NK-92 (cell line): Measurements from ENCODE around the gene CD28.
A peak's percentile ranks its signal among the peaks of the same experiment; 100 is the strongest.

Experiments used
- DNase-seq: peaks from one replicate; lab custom pipeline; 2025; ENCODE audit not compliant: unreplicated experiment; lab: John Stamatoyannopoulos, UW

CD28 gene

DNA sequence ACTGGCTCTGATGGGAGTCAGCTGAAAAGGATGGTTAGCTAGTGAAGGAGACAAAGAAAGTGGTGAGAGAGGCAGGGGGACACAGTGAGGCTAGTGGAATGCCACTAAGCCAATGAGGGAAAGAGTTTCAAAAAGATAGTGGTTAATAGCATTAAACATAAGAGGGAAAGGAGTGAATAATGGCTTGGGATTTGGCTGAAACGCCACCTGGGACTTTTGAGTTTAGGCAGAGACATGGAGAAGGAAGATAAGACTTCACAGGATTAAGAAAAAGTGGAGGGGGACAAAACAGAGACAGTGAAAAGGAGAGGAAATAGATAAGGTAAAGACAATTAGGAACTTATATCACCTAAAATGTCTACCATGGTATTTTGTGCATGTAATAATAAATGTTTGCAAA, 6.9 kb downstream of the CD28 start:
- DNase-seq = no peak

DNA sequence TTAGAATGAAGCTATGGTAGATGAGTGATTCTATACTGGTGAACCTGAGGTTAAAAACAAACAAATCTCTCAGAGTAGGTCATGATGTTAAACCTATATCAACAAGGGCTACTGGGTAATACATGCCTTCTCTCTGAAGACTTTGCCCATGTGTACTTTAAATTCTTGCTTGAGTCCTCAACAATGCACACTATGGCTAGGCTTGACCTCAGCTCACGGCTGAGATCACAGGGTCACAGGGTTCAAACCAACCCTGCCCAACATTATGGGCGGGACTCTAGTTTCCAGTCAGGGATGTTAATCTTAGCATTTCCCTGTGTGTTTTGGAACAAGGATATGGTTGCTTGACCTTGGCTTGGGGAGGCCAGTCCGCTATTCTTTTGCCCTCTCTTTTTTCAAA, 7.7 kb downstream of the CD28 start:
- no peak for DNase-seq

DNA sequence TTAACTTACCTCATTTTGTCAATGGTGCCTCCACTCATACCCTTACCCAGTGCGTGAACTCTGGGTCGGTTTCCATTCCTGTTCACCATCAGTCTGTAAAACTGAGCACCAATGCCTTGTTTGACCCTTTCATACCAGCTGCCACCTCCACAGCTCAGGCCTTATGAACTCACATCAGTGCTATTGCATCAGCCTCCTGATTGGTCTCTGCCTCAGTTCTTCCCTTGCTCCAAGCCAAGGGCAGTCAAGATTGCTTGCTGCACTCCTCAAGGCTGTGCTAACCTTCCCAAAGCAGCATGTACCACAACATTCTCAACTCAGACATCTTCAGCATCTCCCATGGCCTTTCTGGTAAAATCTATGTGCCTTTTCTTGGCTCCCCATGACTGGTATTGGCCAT, 9.3 kb downstream of the CD28 start:
- DNase-seq = no peak

DNA sequence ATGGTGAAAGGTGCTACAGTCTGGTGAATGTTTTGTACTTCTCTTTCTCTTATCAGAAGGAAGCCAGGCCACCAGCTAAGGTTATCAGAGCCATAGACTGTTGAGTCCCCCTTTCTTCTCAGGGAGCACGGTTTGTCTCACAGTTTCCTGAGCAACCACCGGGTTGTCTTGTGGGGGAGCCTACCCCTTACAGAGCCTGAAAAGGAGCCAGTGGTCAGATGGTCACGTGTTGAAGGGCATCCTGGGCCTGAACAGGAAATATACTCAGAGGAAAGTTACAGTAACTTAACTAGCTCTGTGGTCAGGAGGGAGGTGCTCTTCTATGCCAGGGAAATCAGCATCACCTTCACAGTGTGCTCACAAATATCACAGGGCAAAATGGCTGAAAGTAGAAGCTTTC, 11.6 kb downstream of the CD28 start:
- DNase-seq = peak; percentile 34

DNA sequence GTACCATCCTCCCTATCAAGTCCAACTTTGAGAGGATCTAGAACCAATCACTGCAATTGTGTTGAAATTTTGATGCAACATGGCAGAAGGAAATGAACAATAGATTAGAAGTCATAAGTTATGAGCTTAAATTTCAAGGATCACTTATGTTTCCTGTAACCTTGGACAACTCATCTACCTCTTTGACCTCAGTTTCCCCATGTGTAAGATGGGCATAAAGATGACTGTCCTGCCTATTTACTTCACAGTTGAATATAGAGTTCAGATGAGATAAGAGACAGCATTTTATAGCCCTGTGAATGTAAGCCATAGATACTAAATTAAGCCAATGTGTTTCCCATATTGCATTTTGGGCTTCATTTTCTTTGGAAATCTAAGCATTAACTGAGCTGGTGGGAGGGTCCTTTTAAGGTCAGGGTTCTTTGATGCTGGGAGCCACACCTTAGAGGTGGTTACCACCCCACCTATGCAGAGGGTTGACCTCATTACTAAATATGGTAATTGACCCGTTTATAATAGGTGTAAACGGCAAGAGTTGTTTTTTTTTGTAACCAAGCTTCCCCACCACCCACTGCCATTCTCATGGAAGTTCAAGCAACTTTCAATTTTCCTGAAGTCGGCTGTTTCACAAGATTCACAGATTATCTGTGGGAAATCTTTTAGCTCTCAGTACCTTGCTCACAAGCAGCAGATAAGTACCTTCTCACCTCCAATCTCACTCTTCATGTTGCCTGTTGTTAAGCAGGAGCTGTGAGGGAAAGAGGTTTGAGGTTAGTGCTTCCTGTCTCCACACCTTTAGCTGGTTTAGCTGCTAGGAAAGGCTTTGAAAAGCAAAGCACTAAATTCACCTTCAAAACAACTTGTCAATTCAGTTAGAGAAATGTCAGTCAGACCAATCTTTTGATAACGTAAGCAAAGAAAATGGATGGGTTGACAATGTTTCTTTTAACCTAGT, 13.3 kb downstream of the CD28 start:
- no peak for DNase-seq

DNA sequence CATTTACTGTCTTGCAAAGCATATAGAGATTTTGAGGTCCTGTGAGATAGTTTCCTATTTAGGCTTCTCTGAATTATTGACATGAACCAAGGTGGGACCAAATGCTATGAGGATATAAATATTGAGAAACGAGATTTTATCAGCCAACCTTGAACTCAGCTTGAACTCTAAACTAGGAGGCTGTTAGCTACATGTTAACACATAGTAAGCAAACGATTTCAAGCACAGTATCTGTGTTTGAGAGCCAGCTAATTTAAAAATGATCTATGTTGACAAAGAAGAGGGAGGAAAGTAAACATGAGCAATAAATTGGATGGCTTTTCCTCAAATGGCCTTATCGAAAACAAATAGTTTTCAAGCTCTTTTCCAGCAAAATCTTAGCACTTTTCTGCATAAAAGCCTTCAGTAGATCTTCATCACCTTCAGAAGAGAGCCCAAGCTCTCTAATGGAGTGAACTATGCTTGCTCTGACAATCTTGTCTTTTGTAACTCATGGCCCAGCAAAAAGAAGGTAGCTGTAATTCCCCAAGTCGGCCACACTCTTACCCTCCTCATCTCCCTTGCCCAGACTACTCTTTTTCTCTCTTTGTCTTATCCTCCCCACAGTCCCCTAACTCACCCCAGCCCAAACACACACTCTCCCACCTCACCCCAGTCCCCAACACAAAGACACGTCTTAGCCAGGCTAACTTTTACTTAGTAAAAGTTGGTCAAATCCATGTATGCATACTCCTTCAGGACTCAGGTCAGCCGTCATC, 14.7 kb downstream of the CD28 start:
- no peak for DNase-seq

DNA sequence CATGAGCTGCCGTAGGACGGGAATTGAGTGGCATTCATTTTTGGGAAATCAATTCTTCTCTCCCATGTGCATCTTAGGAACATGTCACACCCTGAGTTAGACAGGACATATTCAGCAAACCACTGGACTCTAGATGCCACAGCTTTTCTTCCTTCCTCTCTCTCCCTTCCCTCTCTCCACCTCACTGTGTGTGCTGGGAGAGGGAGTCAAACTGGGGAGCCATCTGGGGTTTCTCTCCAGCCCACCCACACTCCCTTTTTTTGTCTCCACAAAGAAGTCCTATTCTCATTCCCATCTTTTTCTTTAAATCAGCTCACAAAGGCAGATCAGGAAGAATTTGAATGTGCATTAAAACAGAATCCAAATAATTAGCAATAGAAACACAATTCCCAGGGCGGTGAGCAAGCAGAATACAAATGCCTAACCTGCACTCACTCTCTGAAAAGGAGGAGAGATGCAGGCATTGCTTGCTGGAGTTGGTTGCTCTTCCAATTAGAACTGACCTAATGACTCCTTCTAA, 15.4 kb downstream of the CD28 start:
- no peak for DNase-seq

DNA sequence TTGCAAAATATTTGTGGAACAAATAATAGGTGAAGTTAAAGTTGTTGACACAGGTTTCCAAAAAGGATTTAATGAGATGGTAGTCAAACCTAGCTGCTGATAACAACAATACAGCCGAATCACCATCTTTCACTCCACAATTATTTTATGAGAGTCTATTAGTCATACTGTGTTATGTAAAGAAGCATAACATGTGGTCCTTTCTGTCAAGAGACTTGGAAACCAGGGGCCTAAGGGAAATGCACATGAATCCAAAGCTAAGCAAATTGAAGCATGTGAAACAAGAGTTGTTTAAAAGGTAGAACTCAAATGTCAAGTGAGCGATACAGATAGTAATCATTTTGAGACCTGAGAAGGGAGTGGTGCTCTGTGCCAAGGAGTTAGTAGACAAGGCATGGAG, 16.0 kb downstream of the CD28 start:
- DNase-seq = no peak

DNA sequence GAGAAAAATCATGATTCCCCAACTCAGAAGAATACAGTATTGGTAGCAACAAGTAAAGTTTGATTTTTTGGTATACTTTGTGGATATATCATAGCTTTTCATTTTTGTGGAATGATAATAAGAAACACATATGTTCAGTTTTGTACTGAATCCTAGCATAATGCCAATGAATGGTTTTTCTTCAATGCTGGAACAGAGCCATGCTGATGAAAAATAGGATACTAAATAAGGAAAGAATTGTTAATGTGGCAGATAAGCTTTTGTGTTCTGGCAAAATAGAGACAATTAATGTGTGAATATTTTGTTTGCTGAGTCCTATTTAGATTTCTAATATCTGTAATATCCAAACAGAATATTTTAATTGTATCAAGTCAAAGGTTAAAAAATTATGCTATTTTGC, 21.9 kb downstream of the CD28 start:
- DNase-seq = no peak

DNA sequence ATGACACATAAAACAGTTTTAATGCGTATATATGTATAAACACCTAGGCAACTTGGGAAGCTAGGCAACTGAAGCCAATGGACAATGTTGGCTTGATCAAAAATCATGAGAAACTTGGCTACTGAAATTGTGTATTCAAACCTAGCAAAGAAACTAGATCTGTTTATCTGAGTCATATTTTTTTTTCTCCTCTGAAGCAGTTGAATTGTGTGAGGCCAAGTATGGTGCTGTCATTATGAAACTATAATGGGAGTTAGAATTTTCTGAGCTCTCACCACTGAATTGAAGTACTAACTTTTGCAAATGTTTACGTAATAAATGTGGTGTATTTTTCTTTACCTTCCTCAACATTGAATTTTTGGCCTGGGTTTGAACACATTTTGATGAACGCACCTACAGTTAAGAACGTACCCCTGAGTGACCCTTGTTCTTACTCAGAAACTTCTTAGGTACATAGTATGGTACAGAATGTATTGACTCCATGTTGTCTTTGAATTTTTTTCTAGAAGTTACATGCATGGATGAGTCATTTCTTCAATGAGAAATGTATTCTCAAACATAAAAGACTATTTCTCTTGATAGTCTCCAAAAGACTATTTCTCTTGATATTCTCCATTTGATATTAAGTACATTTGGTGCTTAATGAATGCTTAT, 23.8 kb downstream of the CD28 start:
- DNase-seq = no peak

DNA sequence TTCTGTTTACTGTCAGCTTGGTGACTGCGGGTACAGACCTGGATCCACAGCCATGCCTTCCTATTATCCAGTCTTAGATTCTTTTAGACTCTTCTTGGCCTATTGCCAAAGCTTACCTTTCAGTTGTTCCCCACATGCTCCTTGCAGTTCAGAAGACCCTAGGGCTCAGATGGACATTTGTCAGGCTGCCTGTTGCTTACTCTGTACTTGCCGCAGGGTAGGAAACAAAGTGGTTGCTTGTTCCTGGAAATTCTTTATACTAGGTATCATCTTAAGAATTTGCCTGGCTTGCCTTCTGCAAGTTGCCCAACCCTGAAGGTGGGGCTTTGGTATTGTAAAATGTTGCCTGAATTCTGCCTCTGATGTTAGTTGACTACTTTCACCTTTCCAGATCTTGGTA, 24.4 kb downstream of the CD28 start:
- no peak for DNase-seq

DNA sequence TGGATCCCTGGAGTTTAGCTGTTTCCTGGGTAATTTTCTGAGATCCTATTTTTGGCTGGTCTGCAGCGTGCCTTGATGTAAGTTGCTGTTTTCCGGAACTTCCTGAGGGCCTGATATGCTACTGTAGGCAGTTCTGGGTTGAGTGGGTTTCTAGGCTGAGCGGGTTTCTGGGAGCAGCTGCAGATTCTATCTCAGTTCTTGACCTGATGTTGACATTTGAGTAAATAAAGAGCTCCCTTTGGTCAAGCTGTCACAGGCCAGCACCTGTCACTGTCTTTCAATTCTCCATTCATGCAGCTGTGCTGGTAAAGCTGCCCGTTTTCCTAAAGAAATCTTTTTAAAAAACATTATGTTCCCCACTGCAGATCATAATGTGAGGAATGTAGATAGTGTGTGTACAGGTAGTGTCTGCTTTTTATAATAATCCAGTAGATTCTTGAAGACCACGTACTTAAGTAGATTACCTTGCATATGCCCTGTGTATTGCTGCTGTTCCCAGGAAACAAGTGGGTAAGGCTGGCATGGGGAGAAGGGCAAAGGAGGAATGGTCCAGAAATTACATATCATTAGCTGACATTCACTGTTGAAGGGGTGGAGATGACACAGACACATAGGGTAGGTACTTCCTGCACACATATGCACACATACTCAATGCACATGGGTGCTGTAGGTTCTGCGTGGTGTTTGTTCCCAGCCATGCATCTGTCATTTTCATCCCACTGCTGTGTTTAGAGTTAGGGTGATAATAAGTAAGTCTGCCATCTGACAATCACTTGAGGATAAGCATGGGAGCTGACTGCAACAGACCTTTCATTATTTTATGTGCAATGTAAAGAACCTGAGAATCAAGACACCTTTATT, 25.9 kb downstream of the CD28 start:
- DNase-seq = no peak

DNA sequence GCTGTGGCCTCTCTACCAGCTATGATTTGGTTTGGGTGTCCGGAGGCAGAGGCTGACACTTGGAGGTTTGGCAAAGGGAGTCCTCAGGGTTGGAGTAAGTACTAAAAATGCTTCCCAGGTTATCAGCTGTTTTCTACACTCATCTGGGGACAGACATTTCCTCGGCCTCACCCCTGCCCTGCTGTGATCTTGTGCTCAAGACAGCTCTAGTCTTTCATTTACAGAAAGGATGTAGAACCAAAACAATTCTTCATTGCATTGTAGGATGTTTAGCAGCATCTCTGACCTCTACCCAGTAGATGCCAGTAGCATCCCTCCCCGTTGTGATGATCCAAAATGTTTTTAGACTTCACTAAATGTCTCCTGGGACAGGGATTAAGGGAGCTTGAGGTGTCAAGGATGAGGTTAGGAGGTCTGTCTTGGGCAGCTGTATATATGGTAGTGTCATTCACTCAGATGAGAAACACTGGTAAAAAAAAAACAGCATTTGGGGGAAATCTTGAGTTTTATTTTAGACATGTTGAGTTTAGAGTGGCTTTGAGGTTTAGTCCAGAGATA, 26.6 kb downstream of the CD28 start:
- no peak for DNase-seq

DNA sequence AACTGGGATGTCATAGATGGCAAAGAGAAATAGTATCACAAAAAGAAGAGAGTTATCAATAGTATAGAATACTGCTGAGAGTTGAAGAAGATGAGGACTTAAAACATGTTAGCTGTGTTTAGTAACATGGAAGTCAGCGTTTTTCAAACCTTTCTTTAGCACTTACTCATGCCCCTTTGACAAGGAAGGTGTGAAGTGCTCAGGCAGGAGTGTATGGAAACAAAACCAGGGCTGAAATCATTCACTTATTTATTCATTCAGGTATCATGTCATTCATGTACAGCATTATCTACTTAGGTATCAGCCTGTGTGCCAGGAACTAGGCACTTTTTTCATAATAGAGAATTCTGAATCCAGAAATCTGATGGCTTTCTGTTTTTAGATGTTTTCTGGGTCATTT, 27.2 kb downstream of the CD28 start:
- DNase-seq = no peak

DNA sequence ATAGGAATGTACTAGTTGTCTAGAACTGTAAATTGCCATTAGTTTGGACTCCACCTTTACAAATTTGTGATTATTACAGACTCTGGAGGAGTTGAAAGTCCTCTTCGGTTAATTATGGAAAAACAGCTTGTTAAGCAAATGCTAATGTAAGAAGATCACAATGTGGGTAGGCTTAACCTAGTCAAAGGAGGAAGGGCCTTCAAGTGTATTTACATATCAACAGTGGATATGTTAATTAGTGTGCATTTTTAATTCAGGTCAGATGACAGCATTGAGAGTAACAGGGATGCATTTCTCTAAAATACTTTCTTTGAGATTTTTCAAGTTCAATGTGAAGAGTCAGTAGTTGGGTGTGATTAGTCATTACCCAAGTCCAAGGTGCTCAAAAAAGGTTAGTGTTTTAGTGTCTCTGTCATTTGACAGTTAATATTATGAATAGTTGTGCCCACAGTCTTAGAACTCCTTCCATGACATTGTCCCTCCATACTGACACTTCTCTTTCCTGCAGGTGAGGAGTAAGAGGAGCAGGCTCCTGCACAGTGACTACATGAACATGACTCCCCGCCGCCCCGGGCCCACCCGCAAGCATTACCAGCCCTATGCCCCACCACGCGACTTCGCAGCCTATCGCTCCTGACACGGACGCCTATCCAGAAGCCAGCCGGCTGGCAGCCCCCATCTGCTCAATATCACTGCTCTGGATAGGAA, 28.0 kb downstream of the CD28 start:
- no peak for DNase-seq

DNA sequence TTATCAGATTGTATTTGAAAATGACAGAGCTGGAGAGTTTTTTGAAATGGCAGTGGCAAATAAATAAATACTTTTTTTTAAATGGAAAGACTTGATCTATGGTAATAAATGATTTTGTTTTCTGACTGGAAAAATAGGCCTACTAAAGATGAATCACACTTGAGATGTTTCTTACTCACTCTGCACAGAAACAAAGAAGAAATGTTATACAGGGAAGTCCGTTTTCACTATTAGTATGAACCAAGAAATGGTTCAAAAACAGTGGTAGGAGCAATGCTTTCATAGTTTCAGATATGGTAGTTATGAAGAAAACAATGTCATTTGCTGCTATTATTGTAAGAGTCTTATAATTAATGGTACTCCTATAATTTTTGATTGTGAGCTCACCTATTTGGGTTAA, 30.9 kb downstream of the CD28 start:
- no peak for DNase-seq

DNA sequence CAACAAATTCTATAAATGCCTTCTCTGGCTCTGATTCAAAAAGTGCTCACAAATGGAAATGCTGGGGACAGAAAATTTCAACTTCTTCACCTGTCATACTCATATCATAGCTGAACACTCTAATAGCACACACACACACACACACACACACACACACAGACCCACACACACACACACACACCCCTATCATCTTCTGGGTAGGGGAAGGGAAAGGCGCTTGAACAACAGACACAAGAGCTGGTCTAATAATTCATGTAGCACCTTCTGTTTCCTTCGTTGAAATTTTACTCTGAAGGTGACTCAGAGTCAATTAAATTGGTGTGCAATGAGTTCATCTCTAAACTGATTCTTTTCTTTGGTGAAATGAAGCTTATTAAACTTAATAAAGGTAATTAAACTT, 32.9 kb downstream of the CD28 start:
- no peak for DNase-seq

DNA sequence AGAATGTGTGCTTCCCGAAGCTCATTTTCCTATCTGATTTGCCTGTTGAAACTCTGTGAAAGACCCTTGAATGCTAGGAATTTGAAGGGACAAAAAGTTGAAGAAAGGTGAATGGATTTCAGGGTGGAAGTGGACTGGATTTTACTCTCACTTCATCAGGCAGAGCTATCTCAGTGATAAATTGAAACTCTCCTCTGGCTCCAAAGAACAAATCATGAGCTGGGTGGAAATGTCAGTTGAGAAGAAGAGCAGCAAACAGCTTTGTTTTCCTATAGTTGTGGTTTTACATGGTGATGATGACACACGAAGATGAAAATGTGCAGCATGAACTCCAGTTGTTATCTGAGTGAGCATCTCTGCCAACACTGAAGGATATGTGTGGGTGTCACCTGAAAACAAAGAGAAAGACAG, 34.4 kb downstream of the CD28 start:
- DNase-seq = no peak

DNA sequence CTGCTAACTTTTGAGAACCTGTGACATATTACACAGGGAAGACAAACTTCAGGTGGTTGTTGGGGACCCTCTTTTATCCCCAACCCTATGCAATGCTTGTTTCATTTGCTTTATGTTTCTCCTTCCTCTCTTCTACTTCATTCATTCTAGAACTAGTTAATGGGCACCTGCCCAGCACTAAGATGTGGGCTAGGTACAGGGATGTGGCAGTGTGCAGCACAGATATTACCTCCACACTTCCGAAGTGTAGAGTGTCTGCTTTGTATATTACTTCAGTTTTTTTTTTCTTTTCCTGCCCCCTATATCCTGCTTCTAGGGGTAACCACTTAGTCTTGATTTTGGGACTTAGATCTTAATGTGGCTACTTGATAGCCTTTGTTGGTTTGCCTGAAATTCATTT, 35.1 kb downstream of the CD28 start:
- DNase-seq = no peak
